ENCODE results near the gene ZNF76. TPM values are rescaled to one million over a fixed set of nuclear protein-coding genes. Genes with fewer than 3 reads are reported as not detected.

The ZNF76 gene
- total and polyA plus RNA-seq, 12 donors = 17.9 to 67.1 (median 37.8) TPM

DNA sequence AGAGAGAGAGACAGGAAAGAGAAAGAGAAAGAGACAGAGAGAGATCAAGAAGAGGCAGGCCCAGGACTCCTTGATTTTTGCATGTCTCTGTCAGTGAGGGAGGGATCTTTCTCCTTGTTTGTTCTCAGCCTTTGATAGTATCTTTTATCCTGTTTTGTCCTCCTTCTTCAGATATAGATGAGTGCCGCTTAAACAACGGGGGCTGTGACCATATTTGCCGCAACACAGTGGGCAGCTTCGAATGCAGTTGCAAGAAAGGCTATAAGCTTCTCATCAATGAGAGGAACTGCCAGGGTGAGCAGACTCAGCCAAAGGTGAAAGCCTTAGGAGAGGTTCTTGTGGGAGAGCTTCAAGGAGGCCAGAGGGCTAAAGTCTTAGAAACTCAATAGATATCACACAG lies 20.0 kb upstream of the ZNF76 start:
- H3K4me3 ChIP-seq = no peak overlapping the region
- H3K4me1 ChIP-seq = peaks cover 9 to 51% (median 25%) of the 10 kb centered on the region in 9 donors
- H3K27ac ChIP-seq = peak overlapping the region in 8 of 10 donors; percentile 5 to 70 (median 36)
- H3K27me3 ChIP-seq = no peaks in the 10 kb centered on the region
- ATAC-seq (no peak), DNase-seq (no peak)
- peaks cover 0 to 9% (median 0%) of the 10 kb centered on the region in 11 donors for H3K9me3 ChIP-seq
- H3K36me3 ChIP-seq = peaks cover 0 to 28% (median 3%) of the 10 kb centered on the region in 9 donors
- TF ChIP-seq, protein P1, sequence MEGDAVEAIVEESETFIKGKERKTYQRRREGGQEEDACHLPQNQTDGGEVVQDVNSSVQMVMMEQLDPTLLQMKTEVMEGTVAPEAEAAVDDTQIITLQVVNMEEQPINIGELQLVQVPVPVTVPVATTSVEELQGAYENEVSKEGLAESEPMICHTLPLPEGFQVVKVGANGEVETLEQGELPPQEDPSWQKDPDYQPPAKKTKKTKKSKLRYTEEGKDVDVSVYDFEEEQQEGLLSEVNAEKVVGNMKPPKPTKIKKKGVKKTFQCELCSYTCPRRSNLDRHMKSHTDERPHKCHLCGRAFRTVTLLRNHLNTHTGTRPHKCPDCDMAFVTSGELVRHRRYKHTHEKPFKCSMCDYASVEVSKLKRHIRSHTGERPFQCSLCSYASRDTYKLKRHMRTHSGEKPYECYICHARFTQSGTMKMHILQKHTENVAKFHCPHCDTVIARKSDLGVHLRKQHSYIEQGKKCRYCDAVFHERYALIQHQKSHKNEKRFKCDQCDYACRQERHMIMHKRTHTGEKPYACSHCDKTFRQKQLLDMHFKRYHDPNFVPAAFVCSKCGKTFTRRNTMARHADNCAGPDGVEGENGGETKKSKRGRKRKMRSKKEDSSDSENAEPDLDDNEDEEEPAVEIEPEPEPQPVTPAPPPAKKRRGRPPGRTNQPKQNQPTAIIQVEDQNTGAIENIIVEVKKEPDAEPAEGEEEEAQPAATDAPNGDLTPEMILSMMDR (IDR thresholded peaks at IDR 0.05) = no peak
- intact Hi-C loops (cut with DNase I) = loop anchor here in 1 of 10 donors (2.0 kb wide), 1 partner anchor 19 kb away; no protein-coding TSS in a partner anchor
- WGBS, 2 donors = 83 to 86% methylated on average over 4 of the region's 4 CpGs

GRCh38 chr6:35240838-35241801 lies 18.4 kb upstream of the ZNF76 start:
- H3K27ac ChIP-seq = peak overlapping the region in 2 of 10 donors; percentile 7 to 31
- TF ChIP-seq, protein P1 (IDR thresholded peaks at IDR 0.05) = peak; percentile 83 to 98 (median 95)
- intact Hi-C loops (cut with DNase I) = loop anchor here (1.0 to 10.0 kb wide), 9 partner anchors 34 to 366 kb away; no protein-coding TSS in a partner anchor
- 41 to 44% methylated on average over 12 of the region's 12 CpGs for WGBS, 2 donors
- ATAC-seq = peak in 7 of 8 donors; percentile 19 to 48 (median 35)
- peak; percentile 68 to 77 for DNase-seq
- no peaks in the 10 kb centered on the region for H3K27me3 ChIP-seq
- H3K4me1 ChIP-seq = peaks cover 9 to 51% (median 25%) of the 10 kb centered on the region in 9 donors
- H3K9me3 ChIP-seq = no peaks in the 10 kb centered on the region
- H3K36me3 ChIP-seq = peaks cover 0 to 44% (median 12%) of the 10 kb centered on the region in 9 donors
- no peak overlapping the region for H3K4me3 ChIP-seq

- TF ChIP-seq, protein P1 (IDR thresholded peaks at IDR 0.05) = no peak
Measured at GRCh38 chr6:35242486-35242885, 17.0 kb upstream of the ZNF76 start.

DNA sequence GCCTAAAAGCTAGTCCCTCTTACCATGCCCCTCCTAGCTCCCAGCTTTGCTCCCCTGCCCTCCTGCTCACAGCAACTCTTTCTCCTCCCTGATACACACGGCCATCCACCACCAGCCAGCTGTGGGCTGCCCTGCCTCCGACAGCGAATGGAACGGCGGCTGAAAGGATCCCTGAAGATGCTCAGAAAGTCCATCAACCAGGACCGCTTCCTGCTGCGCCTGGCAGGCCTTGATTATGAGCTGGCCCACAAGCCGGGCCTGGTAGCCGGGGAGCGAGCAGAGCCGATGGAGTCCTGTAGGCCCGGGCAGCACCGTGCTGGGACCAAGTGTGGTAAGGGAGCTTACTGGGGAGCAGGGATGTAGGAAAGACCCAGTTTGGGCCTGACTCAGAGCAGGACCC lies 16.6 kb upstream of the ZNF76 start:
- TF ChIP-seq, protein P1 (IDR thresholded peaks at IDR 0.05) = no peak
- Histone ChIP-seq H3K27me3 (no peaks in the 10 kb centered on the region), H3K9me3 (no peaks in the 10 kb centered on the region), H3K4me1 (peaks cover 9 to 37% (median 22%) of the 10 kb centered on the region in 9 donors), H3K27ac (no peak overlapping the region), H3K36me3 (peaks cover 0 to 51% (median 18%) of the 10 kb centered on the region in 9 donors), H3K4me3 (no peak overlapping the region)
- intact Hi-C loops (cut with DNase I) = loop anchor here in 9 of 10 donors (5.0 to 10.0 kb wide), 6 partner anchors 36 to 368 kb away; no protein-coding TSS in a partner anchor
- DNase-seq (no peak), ATAC-seq (no peak)
- WGBS, 2 donors = 94 to 95% methylated on average over 13 of the region's 13 CpGs

More at GRCh38 chr6:35242486-35242885, 17.0 kb upstream of the ZNF76 start:
- H3K27ac ChIP-seq = no peak overlapping the region
- no peak for DNase-seq
- intact Hi-C loops (cut with DNase I) = loop anchor here in 9 of 10 donors (5.0 to 10.0 kb wide), 6 partner anchors 35 to 368 kb away; no protein-coding TSS in a partner anchor
- peaks cover 9 to 42% (median 25%) of the 10 kb centered on the region in 9 donors for H3K4me1 ChIP-seq
- no peaks in the 10 kb centered on the region for H3K9me3 ChIP-seq
- 87 to 91% methylated on average over 5 of the region's 5 CpGs for WGBS, 2 donors
- H3K36me3 ChIP-seq = peaks cover 0 to 51% (median 18%) of the 10 kb centered on the region in 9 donors
- no peak overlapping the region for H3K4me3 ChIP-seq
- H3K27me3 ChIP-seq = no peaks in the 10 kb centered on the region
- no peak for ATAC-seq
